Endothelial cell of umbilical vein (primary cell): ENCODE measurements around the gene LSM14B. TPM values are rescaled to one million over a fixed set of nuclear protein-coding genes. Genes with fewer than 3 reads are reported as not detected.

Source experiments
- BruUV-seq: library from RNA; stranded (reverse); fragments of 400-500 nt; replicated peaks from 2 replicates; lab custom pipeline; 2021; lab: Mats Ljungman, UMichigan
- CTCF ChIA-PET: fragments of 300-600, 350-600 bp; sonication (Branson Sonifier 250); formaldehyde crosslinking; loops from one replicate; lab custom pipeline; 2021; ENCODE audit warnings: antibody characterized with exemption, inconsistent platforms; lab: Charles Lee
- POLR2A ChIA-PET: fragments of 300-600, 350-600 bp; sonication (Branson Sonifier 250); formaldehyde crosslinking; loops from one replicate; lab custom pipeline; 2021; ENCODE audit warnings: antibody characterized with exemption, inconsistent platforms; lab: Charles Lee
- DNase-seq: peaks from one replicate; pipeline ENCODE4 v3.0.0-alpha.2; 2011; ENCODE audit warnings: low read depth, low spot score
- FAIRE-seq: peaks from 2 replicates; lab custom pipeline; 2011; peaks lifted over from hg19 to GRCh38; lab: Jason Lieb, UNC
- H2AFZ ChIP-seq: 2 replicates; pipeline ENCODE4 v1.6.0; 2012; ENCODE audit warnings: low read depth, low read length, control low read depth, inconsistent platforms
- H3K27ac ChIP-seq: 2 replicates; pipeline ENCODE4 v1.5.1; 2011; ENCODE audit warnings: low read depth, mild to moderate bottlenecking, control low read depth, low read length, moderate library complexity; ENCODE audit not compliant: insufficient read depth
- H3K27me3 ChIP-seq, 2 experiments: 2 replicates each; pipeline versions ENCODE4 v1.6.0 to v1.6.1; 2011; ENCODE audit warnings: low read length in 2 of 2, mixed read lengths in 1 of 2; ENCODE audit not compliant: control insufficient read depth in 2 of 2, insufficient read depth in 2 of 2
- H3K36me3 ChIP-seq, 2 experiments: 2 replicates in 1 of 2; 3 replicates in 1 of 2; pipeline ENCODE4 v1.5.1; 2011; ENCODE audit warnings: low read length in 2 of 2, mild to moderate bottlenecking in 1 of 2, moderate library complexity in 1 of 2; ENCODE audit not compliant: control insufficient read depth in 2 of 2, insufficient read depth in 2 of 2; ENCODE audit errors: extremely low read depth in 1 of 2
- H3K4me1 ChIP-seq: 3 replicates; pipeline ENCODE4 v1.5.1; 2011; ENCODE audit warnings: mild to moderate bottlenecking, low read length; ENCODE audit not compliant: control insufficient read depth, insufficient read depth; ENCODE audit errors: extremely low read depth
- H3K4me2 ChIP-seq: 2 replicates; pipeline ENCODE4 v1.6.1; 2011; ENCODE audit warnings: low read length, control low read depth, mixed read lengths; ENCODE audit not compliant: insufficient read depth
- H3K4me3 ChIP-seq, 3 experiments: fragments of 200-600 bp in 1 of 3; sonication (generic), shearing (Covaris generic) in 1 of 3; replicated peaks in 1 of 3; 2 replicates each; pipeline ENCODE4 v1.5.1; 2011 to 2016; ENCODE audit warnings: control low read depth in 3 of 3, low read length in 3 of 3, mild to moderate bottlenecking in 2 of 3, inconsistent platforms in 1 of 3, low read depth in 1 of 3, moderate library complexity in 1 of 3; ENCODE audit not compliant: insufficient read depth in 1 of 3
- H3K79me2 ChIP-seq: 2 replicates; pipeline ENCODE4 v1.6.0; 2012; ENCODE audit warnings: low read length, inconsistent platforms; ENCODE audit not compliant: control insufficient read depth, insufficient read depth
- H3K9ac ChIP-seq: replicated peaks from 2 replicates; pipeline ENCODE3; 2011; ENCODE audit warnings: low read length, control low read depth; ENCODE audit not compliant: insufficient read depth; ENCODE audit errors: extremely low read depth
- H3K9me1 ChIP-seq: replicated peaks from 3 replicates; pipeline ENCODE4 v1.6.0; 2011; ENCODE audit warnings: mild to moderate bottlenecking, low read length; ENCODE audit not compliant: control insufficient read depth, insufficient read depth; ENCODE audit errors: extremely low read depth
- H3K9me3 ChIP-seq: replicated peaks from 2 replicates; pipeline ENCODE4 v1.5.1; 2012; ENCODE audit warnings: low read length, inconsistent platforms; ENCODE audit not compliant: control insufficient read depth, insufficient read depth
- H4K20me1 ChIP-seq: replicated peaks from 2 replicates; pipeline ENCODE3; 2011; ENCODE audit warnings: mild to moderate bottlenecking, low read length; ENCODE audit not compliant: control insufficient read depth, insufficient read depth; ENCODE audit errors: extremely low read depth
- FOS ChIP-seq: IDR thresholded peaks from 2 replicates; pipeline ENCODE4 v1.6.1; 2011; ENCODE audit warnings: mild to moderate bottlenecking, low read length, moderate library complexity, borderline replicate concordance; ENCODE audit not compliant: insufficient read depth
- GATA2 ChIP-seq: IDR thresholded peaks from 2 replicates; pipeline ENCODE4 v1.7.0; 2011; ENCODE audit warnings: low read depth, mild to moderate bottlenecking, moderate library complexity, mixed read lengths, low read length; ENCODE audit not compliant: insufficient read length, insufficient read depth
- JUN ChIP-seq: IDR thresholded peaks from 2 replicates; pipeline ENCODE4 v1.6.1; 2011; ENCODE audit warnings: borderline replicate concordance, low read depth; ENCODE audit not compliant: insufficient read length, insufficient read depth
- MYC ChIP-seq: IDR thresholded peaks from one replicate; pipeline ENCODE4 v1.6.1; 2011; ENCODE audit warnings: mild to moderate bottlenecking, low read depth, low read length
- POLR2A ChIP-seq: IDR thresholded peaks from 2 replicates; pipeline ENCODE4 v1.6.1; 2012; ENCODE audit warnings: low read depth, mild to moderate bottlenecking, control low read depth, low read length
- POLR2AphosphoS5 ChIP-seq: IDR thresholded peaks from 2 replicates; pipeline ENCODE4 v1.6.1; 2012; ENCODE audit warnings: low read depth, mild to moderate bottlenecking, control low read depth, low read length, moderate library complexity; ENCODE audit not compliant: insufficient read depth
- dilution Hi-C: fragments of 300-500 bp; cut with MboI; formaldehyde crosslinking; loops from one replicate; pipeline ENCODE4 v1.15.0; 2019; ENCODE audit warnings: low sequenced_read_pairs; ENCODE audit not compliant: extremely low pct_ligation_motif_present
- intact Hi-C: fragments of 100-400 bp; cut with micrococcal nuclease; formaldehyde crosslinking; loops from one replicate; pipeline ENCODE4 v1.10.0; 2022
- polyA plus RNA-seq, 4 experiments: library from polyadenylated mRNA; depleted of rRNA in 3 of 4; stranded (reverse) in 3 of 4; unstranded in 1 of 4; fragments of >200 nt; gene quantifications; 2 replicates each; pipeline versions ENCODE4 v1.2.1 to v1.2.3, GENCODE V29; 2011 to 2012; ENCODE audit warnings: missing spikeins in 1 of 4
- total RNA-seq: library from RNA; stranded (reverse); gene quantifications from 2 replicates; pipeline ENCODE4 v1.2.3, GENCODE V29; 2021
- TF ChIP-seq, protein P1 (sequence below), 2 donors: IDR thresholded peaks; 1 replicate in 1 of 2; 2 replicates in 1 of 2; pipeline ENCODE4 v1.5.1; 2011; ENCODE audit warnings: low read length in 2 of 2, mild to moderate bottlenecking in 2 of 2, moderate library complexity in 2 of 2, control low read depth in 1 of 2, inconsistent platforms in 1 of 2, low read depth in 1 of 2; ENCODE audit not compliant: insufficient read depth in 1 of 2; ENCODE audit errors: extremely low read depth in 1 of 2
- TF ChIP-seq, protein P2 (sequence below): IDR thresholded peaks from 2 replicates; pipeline ENCODE4 v1.6.1; 2011; ENCODE audit not compliant: insufficient read depth, insufficient read length

Gene LSM14B
- total and polyA plus RNA-seq, 2 donors (not counting 3 experiments of a cell fraction or from before 2014, with no cell fraction given), result 32.5 to 34.0 TPM

DNA sequence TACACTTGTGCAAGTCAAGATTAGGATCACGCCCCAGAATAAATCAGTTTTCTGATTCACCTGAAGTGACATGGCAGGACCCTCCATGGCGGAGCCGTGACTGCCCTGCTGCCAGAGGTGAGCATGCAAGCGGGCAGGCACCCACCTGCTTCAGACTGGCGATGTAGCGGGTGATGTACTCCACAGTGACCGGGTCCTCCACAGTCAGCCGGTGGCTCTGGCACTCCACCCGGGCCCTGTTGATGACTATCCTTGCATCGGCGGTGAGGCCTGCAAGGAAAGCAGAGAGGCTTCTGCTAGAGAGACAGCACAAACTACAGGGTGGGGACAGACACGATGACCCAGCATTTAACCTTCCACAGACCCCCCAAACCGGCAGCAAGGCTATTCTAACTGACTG lies 17.4 kb downstream of the LSM14B start:
- BruUV-seq, result no TSS peak
- CTCF ChIA-PET, result no interaction called here
- no peak overlapping the region for H3K27ac ChIP-seq

DNA sequence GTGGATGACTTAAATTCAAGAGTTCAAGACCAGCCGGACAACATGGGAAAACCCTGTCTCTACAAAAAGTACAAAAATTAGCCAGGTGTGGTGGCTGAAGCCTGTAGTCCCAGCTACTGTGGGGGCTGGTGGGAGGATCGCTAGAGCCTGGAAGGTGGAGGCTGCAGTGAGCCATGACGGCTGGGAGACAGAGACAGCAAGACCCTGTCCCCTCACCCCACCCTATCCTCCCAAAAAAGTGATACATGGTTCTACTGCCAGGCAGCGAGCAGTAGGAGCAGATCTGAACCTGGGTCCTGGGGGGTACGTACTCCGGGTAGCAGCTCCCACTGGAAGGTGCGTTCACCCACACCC lies 18.7 kb downstream of the LSM14B start:
- dilution Hi-C loops, result no loop called here
- no TSS peak for BruUV-seq
- POLR2A ChIA-PET, result no interaction called here
- FAIRE-seq, result peak; percentile 47
- no peak overlapping the region for H3K4me3 ChIP-seq
- CTCF ChIA-PET, result interaction anchor here (1.6 to 1.9 kb wide), 2 partner anchors 115 to 130 kb away, joined by 7 to 11 read pairs; no protein-coding TSS in a partner anchor
- no peak overlapping the region for H3K9ac ChIP-seq
- TF ChIP-seq, protein P1, sequence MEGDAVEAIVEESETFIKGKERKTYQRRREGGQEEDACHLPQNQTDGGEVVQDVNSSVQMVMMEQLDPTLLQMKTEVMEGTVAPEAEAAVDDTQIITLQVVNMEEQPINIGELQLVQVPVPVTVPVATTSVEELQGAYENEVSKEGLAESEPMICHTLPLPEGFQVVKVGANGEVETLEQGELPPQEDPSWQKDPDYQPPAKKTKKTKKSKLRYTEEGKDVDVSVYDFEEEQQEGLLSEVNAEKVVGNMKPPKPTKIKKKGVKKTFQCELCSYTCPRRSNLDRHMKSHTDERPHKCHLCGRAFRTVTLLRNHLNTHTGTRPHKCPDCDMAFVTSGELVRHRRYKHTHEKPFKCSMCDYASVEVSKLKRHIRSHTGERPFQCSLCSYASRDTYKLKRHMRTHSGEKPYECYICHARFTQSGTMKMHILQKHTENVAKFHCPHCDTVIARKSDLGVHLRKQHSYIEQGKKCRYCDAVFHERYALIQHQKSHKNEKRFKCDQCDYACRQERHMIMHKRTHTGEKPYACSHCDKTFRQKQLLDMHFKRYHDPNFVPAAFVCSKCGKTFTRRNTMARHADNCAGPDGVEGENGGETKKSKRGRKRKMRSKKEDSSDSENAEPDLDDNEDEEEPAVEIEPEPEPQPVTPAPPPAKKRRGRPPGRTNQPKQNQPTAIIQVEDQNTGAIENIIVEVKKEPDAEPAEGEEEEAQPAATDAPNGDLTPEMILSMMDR (IDR thresholded peaks at IDR 0.05; ENCODE audit: extremely low read depth in 1 of 2, insufficient read depth in 1 of 2, low read depth in 1 of 2, low read length in 2 of 2), result no peak
- TF ChIP-seq POLR2AphosphoS5, result no peak
- no peak for TF ChIP-seq POLR2A
- TF ChIP-seq MYC, result no peak
- TF ChIP-seq, protein P2, sequence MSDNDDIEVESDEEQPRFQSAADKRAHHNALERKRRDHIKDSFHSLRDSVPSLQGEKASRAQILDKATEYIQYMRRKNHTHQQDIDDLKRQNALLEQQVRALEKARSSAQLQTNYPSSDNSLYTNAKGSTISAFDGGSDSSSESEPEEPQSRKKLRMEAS, result no peak
- TF ChIP-seq JUN, result no peak
- TF ChIP-seq GATA2, result no peak
- peaks cover 8% of the 10 kb centered on the region for H3K4me1 ChIP-seq
- H3K9me3 ChIP-seq, result no peaks in the 10 kb centered on the region
- H4K20me1 ChIP-seq, result peaks cover 10% of the 10 kb centered on the region
- H2AFZ ChIP-seq, result no peak overlapping the region
- no peak overlapping the region for H3K27ac ChIP-seq
- peak overlapping the region; percentile 55 for H3K4me2 ChIP-seq
- H3K79me2 ChIP-seq, result peaks cover 65% of the 10 kb centered on the region
- H3K9me1 ChIP-seq, result no peaks in the 10 kb centered on the region
- peaks cover 34 to 39% of the 10 kb centered on the region in 2 experiments for H3K36me3 ChIP-seq
- no peak for DNase-seq
- intact Hi-C loops, result loop anchor here (1.0 kb wide), 1 partner anchor 130 kb away; no protein-coding TSS in a partner anchor
- no peaks in the 10 kb centered on the region for H3K27me3 ChIP-seq

More for the DNA sequence above, 17.4 kb downstream of the LSM14B start:
- Histone ChIP-seq H3K79me2 (peaks cover 51% of the 10 kb centered on the region), H3K27me3 (no peaks in the 10 kb centered on the region), H3K36me3 (peaks cover 39 to 48% of the 10 kb centered on the region in 2 experiments), H3K9ac (no peak overlapping the region), H3K4me1 (peaks cover 2% of the 10 kb centered on the region), H3K9me1 (no peaks in the 10 kb centered on the region), H3K9me3 (no peaks in the 10 kb centered on the region), H3K4me3 (no peak overlapping the region), H4K20me1 (peaks cover 8% of the 10 kb centered on the region), H2AFZ (no peak overlapping the region), H3K4me2 (no peak overlapping the region)
- no peak for DNase-seq
- dilution Hi-C loops (no loop called here), intact Hi-C loops (loop anchor here (5.0 kb wide), 1 partner anchor 72 kb away; the partner anchor contains the start of gene TAF4)
- TF ChIP-seq JUN (no peak), GATA2 (no peak), MYC (no peak), FOS (no peak)
- no peak for FAIRE-seq
- POLR2A ChIA-PET, result no interaction called here
